DMS153 treated with DMSO at 0.1 percent for 48 hours (cell line): ENCODE results near the gene BMP3.

Experiments
- DNase-seq: peaks from one replicate; lab custom pipeline; 2025; ENCODE audit not compliant: unreplicated experiment; lab: John Stamatoyannopoulos, UW

The BMP3 gene

GRCh38 chr4:81102107-81102506 lies 71.6 kb downstream of the BMP3 start:
- no peak for DNase-seq

DNA sequence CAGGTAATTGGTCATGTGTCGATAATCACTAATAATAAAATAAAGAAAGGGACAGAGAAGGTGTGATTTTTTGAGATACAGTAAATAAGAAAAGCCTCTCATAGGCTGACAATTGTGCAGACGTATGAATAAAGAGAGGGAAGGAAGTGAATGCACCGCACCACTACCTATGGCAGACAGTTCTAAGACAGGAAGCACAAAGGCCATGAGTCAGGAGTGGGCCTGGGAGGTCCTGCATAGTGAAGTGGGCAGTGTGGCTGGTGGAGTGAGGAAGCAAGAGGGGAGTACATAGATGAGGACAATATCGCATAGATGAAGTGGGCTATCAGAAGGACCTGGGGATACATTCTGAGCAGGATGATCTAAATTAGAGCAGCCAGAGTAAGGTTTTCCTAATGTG lies 75.6 kb downstream of the BMP3 start:
- DNase-seq: no peak
